Measurements from ENCODE around the gene MIPEP. TPM values are rescaled to one million over a fixed set of nuclear protein-coding genes. Genes with fewer than 3 reads are reported as not detected.

MIPEP gene
- total RNA-seq, 1 donor from 2014 or later = 45.1 TPM

Other genes with a start within 250 kb of the MIPEP start
- 1.9 TPM for gene C1QTNF9B, start 8.1 kb upstream of the MIPEP start, total RNA-seq

Data from Right ventricle myocardium superior (tissue), 1 donor.